Putamen (tissue), 1 donor: ENCODE measurements around the gene GLT1D1.
"Not testable (repeated sequence)": the region's sequence is repeated elsewhere in the genome, so short reads cannot be mapped to it uniquely, and the experiment has no call there.

ENCODE experiments used
- DNase-seq: peaks from one replicate; pipeline ENCODE4 v3.0.0-alpha.2; 2016; ENCODE audit warnings: low spot score

GLT1D1 gene

GRCh38 chr12:128852885-128853599 is at the start of gene GLT1D1:
Gene GLT1D1 (plus strand): TSS chr12:128853478. CDS start chr12:128853582, 104 bp downstream.
- DNase-seq = no peak

GRCh38 chr12:128803788-128804187 is 49.5 kb upstream of the GLT1D1 start:
- no peak for DNase-seq

- no peak for DNase-seq
Observed at GRCh38 chr12:128804762-128805161, 48.5 kb upstream of the GLT1D1 start.

- not testable (repeated sequence) for DNase-seq
Observed at GRCh38 chr12:128805406-128805805, 47.9 kb upstream of the GLT1D1 start.

- no peak for DNase-seq
Observed at GRCh38 chr12:128806573-128806972, 46.7 kb upstream of the GLT1D1 start.

- DNase-seq = peak; percentile 47
Observed at GRCh38 chr12:128807161-128807724, 46.0 kb upstream of the GLT1D1 start.

GRCh38 chr12:128808651-128809050 is 44.6 kb upstream of the GLT1D1 start:
- DNase-seq = no peak

- no peak for DNase-seq
Observed at GRCh38 chr12:128810182-128811127, 42.8 kb upstream of the GLT1D1 start.

GRCh38 chr12:128811806-128812205 is 41.5 kb upstream of the GLT1D1 start:
- DNase-seq = no peak

GRCh38 chr12:128813392-128813791 is 39.9 kb upstream of the GLT1D1 start:
- no peak for DNase-seq

GRCh38 chr12:128813883-128814282 is 39.4 kb upstream of the GLT1D1 start:
- DNase-seq = no peak

GRCh38 chr12:128814411-128815261 is 38.6 kb upstream of the GLT1D1 start:
- DNase-seq = no peak

- DNase-seq = no peak
Observed at GRCh38 chr12:128815779-128816642, 37.3 kb upstream of the GLT1D1 start.

GRCh38 chr12:128816643-128816920 is 36.7 kb upstream of the GLT1D1 start:
- peak; percentile 62 for DNase-seq

- no peak for DNase-seq
Observed at GRCh38 chr12:128817111-128818015, 35.9 kb upstream of the GLT1D1 start.

- no peak for DNase-seq
Observed at GRCh38 chr12:128818065-128819022, 34.9 kb upstream of the GLT1D1 start.

- no peak for DNase-seq
Observed at GRCh38 chr12:128819293-128820144, 33.8 kb upstream of the GLT1D1 start.

- DNase-seq = no peak
Observed at GRCh38 chr12:128820253-128820652, 33.0 kb upstream of the GLT1D1 start.
